B cell (primary cell): ENCODE results near the gene PTCD1. TPM values are rescaled to one million over a fixed set of nuclear protein-coding genes. Genes with fewer than 3 reads are reported as not detected.

Experiments used
- ATAC-seq: fragments of 200-7000 bp; cut with Tn5 transposase; one replicate; pipeline ENCODE4 v1.10.0; 2021; ENCODE audit warnings: low read depth, mild to moderate bottlenecking, moderate number of reproducible peaks, moderate library complexity
- CTCF ChIA-PET: fragments of 350-600 bp; sonication (Branson Sonifier 250); formaldehyde crosslinking; loops from one replicate; lab custom pipeline; 2021; ENCODE audit warnings: antibody characterized with exemption, inconsistent platforms; lab: Charles Lee
- POLR2A ChIA-PET: fragments of 350-600 bp; sonication (Branson Sonifier 250); formaldehyde crosslinking; loops from one replicate; lab custom pipeline; 2021; ENCODE audit warnings: antibody characterized with exemption; lab: Charles Lee
- DNase-seq: peaks from one replicate; pipeline ENCODE4 v3.0.0; 2013
- H2AFZ ChIP-seq: 2 replicates; pipeline ENCODE4 v1.6.1; 2012; ENCODE audit warnings: mild to moderate bottlenecking, low read depth, low read length; ENCODE audit not compliant: insufficient read depth, poor library complexity, severe bottlenecking
- H3K27ac ChIP-seq, 2 donors: 1 replicate in 1 of 2; 2 replicates in 1 of 2; pipeline ENCODE4 v1.5.1; 2012 to 2013; ENCODE audit warnings: low read length in 2 of 2, mild to moderate bottlenecking in 2 of 2, moderate library complexity in 1 of 2
- H3K27me3 ChIP-seq, 4 experiments: fragments of 200-600 bp in 1 of 4; sonication (generic) in 1 of 4; replicated peaks in 1 of 4; 1 replicate in 2 of 4; 2 replicates in 2 of 4; pipeline versions ENCODE4 v1.6.1 to v1.7.0; 2013 to 2016; ENCODE audit warnings: low read length in 3 of 4, mild to moderate bottlenecking in 2 of 4, mixed read lengths in 1 of 4, moderate library complexity in 1 of 4; ENCODE audit not compliant: insufficient read depth in 4 of 4, control insufficient read depth in 3 of 4; ENCODE audit errors: control extremely low read depth in 1 of 4
- H3K36me3 ChIP-seq, 2 experiments: replicated peaks in 1 of 2; 1 replicate in 1 of 2; 2 replicates in 1 of 2; pipeline versions ENCODE4 v1.6.1 to v1.7.1; 2013; ENCODE audit warnings: low read length in 1 of 2; ENCODE audit not compliant: insufficient read depth in 2 of 2, control insufficient read depth in 1 of 2; ENCODE audit errors: control extremely low read depth in 1 of 2, extremely low read depth in 1 of 2
- H3K4me1 ChIP-seq, 2 donors: fragments of 200-600 bp in 1 of 2; sonication (generic) in 1 of 2; 1 replicate in 1 of 2; 2 replicates in 1 of 2; pipeline versions ENCODE4 v1.5.1 to v1.6.1; 2013 to 2017; ENCODE audit warnings: low read length in 2 of 2; ENCODE audit not compliant: control insufficient read depth in 2 of 2, insufficient read depth in 2 of 2
- H3K4me2 ChIP-seq: replicated peaks from 2 replicates; pipeline ENCODE3; 2012; ENCODE audit warnings: mild to moderate bottlenecking, low read depth, low read length; ENCODE audit not compliant: poor library complexity, severe bottlenecking
- H3K4me3 ChIP-seq, 5 experiments: fragments of 200-600 bp in 1 of 5; sonication (generic) in 1 of 5; 1 replicate in 3 of 5; 2 replicates in 2 of 5; pipeline versions ENCODE4 v1.5.1 to v1.7.0; 2011 to 2016; ENCODE audit warnings: low read length in 4 of 5, mild to moderate bottlenecking in 4 of 5, low read depth in 2 of 5, control low read depth in 1 of 5, moderate library complexity in 1 of 5; ENCODE audit not compliant: insufficient read depth in 1 of 5; ENCODE audit errors: control extremely low read depth in 1 of 5, extremely low read depth in 1 of 5
- H3K79me2 ChIP-seq: fragments of 200-600 bp; sonication (generic); one replicate; pipeline ENCODE4 v1.6.0; 2016; ENCODE audit warnings: low read length; ENCODE audit not compliant: control insufficient read depth, insufficient read depth
- H3K9ac ChIP-seq: fragments of 200-600 bp; sonication (generic); 2 replicates; pipeline ENCODE4 v1.6.1; 2017; ENCODE audit warnings: mild to moderate bottlenecking, low read length, moderate library complexity
- H3K9me3 ChIP-seq, 3 donors: one replicate each; pipeline versions ENCODE4 v1.6.1 to v1.7.1; 2013; ENCODE audit warnings: low read length in 2 of 3; ENCODE audit not compliant: control insufficient read depth in 2 of 3, insufficient read depth in 1 of 3; ENCODE audit errors: control extremely low read depth in 1 of 3
- H4K20me1 ChIP-seq: 2 replicates; pipeline ENCODE4 v1.6.0; 2012; ENCODE audit warnings: mild to moderate bottlenecking, low read length; ENCODE audit not compliant: insufficient read depth, control insufficient read depth, poor library complexity, severe bottlenecking
- H3K27ac Mint-ChIP-seq: one replicate; pipeline ENCODE4 v1.8.0; 2021; ENCODE audit warnings: mixed read lengths
- H3K27me3 Mint-ChIP-seq: one replicate; pipeline ENCODE4 v1.8.0; 2021; ENCODE audit warnings: mixed read lengths
- H3K4me1 Mint-ChIP-seq: one replicate; pipeline ENCODE4 v1.8.0; 2021; ENCODE audit warnings: mixed read lengths
- H3K4me3 Mint-ChIP-seq: one replicate; pipeline ENCODE4 v1.8.0; 2021; ENCODE audit warnings: mixed read lengths
- H3K9me3 Mint-ChIP-seq: one replicate; pipeline ENCODE4 v1.8.0; 2022; ENCODE audit warnings: mixed read lengths; ENCODE audit not compliant: insufficient read depth
- CTCF ChIP-seq: fragments of 200-600 bp; IDR thresholded peaks from one replicate; pipeline ENCODE4 v1.8.0; 2022; ENCODE audit warnings: antibody characterized with exemption, mild to moderate bottlenecking
- EZH2 ChIP-seq: IDR thresholded peaks from 2 replicates; pipeline ENCODE4 v1.6.1; 2012; ENCODE audit warnings: borderline replicate concordance, low read depth, mild to moderate bottlenecking, moderate library complexity, low read length; ENCODE audit not compliant: insufficient read depth, poor library complexity, severe bottlenecking
- WGBS: methylation state at CpG from one replicate; pipeline ENCODE4 v1.1.5; 2013; ENCODE audit warnings: missing lambda C conversion rate; ENCODE audit not compliant: insufficient coverage; 5-methylcytosine and 5-hydroxymethylcytosine counted together
- intact Hi-C: fragments of 100-400 bp; cut with micrococcal nuclease; formaldehyde crosslinking; loops from one replicate; pipeline ENCODE4 v1.10.0; 2022
- polyA plus RNA-seq: library from polyadenylated mRNA; depleted of rRNA; stranded (reverse); fragments of >200 nt; gene quantifications from 2 replicates; pipeline ENCODE4 v1.2.3, GENCODE V29; 2012
- total RNA-seq, 2 donors: library from RNA; stranded (reverse); fragments of 120-200 nt in 1 of 2; gene quantifications; 1 replicate in 1 of 2; 2 replicates in 1 of 2; pipeline versions ENCODE4 v1.2.3 to v1.2.4, GENCODE V29; 2013 to 2022

PTCD1 gene
- total and polyA plus RNA-seq, 2 donors (not counting 1 experiment from before 2014, with no cell fraction given), result 9.7 to 14.8 TPM

DNA sequence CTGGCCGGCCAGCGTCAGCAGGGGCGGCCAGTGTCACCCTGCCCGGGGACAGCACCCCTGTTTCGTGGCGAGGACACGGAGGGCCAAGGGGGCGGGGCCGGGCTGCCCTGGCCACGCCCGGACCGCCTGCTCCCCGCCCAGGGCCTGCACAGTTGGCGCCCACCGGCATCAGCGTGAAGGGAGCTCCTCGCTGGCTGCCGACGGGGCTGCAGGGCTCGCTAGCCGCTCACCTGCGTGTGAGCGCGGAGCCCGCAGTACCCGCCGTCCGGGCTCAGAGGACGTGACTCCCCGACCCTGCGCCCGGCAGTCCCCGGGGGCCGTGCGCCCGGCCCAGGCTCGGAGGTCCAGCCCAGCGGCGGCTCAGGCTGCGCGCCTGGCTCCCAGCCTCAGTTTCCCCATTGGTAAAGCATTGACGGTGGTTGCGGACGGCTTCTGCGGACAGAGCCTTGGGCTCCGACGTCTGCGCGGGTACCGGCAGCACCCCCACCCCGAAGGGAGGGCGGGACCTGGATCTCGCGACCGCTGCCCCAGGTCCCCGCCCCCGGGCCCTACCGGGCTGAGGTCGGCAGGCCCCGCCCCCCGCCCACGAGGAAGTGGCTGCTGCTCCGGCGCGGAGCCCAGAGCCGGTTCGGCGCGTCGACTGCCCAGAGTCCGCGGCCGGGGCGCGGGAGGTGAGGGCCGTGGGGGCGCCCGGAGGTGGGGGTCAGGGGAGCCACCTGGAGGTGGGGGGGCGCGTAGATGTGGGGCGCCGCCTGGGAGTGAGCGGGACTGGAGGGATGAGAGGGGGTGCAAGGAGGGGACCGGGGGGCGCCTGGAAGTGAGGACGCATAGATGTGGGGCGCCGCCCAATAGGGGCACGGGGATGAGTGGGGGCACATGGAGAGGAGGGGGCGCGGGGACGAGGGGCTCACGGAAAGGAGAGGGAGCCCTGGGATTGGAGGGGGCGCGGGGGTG lies 64.2 kb downstream of the PTCD1 start, which contains the start of gene ARPC1B:
TSS of gene ARPC1B (plus strand) at position 620 of the 954 bp plus-strand sequence. CDS start 10,985 bp downstream, outside the sequence.
- Mint-ChIP-seq H3K9me3 (no peaks in the 10 kb centered on the region), H3K4me1 (peaks cover 19% of the 10 kb centered on the region), H3K4me3 (peak within 1 kb of the TSS; percentile 84), H3K27me3 (no peaks in the 10 kb centered on the region), H3K27ac (peak within 1 kb of the TSS; percentile 82)
- H4K20me1 ChIP-seq, result peaks cover 38% of the 10 kb centered on the region
- no peaks in the 10 kb centered on the region for H3K27me3 ChIP-seq
- CTCF ChIA-PET, result interaction anchor here (1.1 to 1.7 kb wide), 3 partner anchors 11 to 19 kb away, joined by 3 to 7 read pairs (median 3); no protein-coding TSS in a partner anchor
- H3K9me3 ChIP-seq, result no peaks in the 10 kb centered on the region
- intact Hi-C loops, result loop anchor here (1.0 to 10.0 kb wide), 7 partner anchors 19 to 230 kb away; partner anchors contain the start of genes ARPC1A, BUD31, CPSF4 and FAM200A
- H3K9ac ChIP-seq, result peak within 1 kb of the TSS; percentile 74
- peak within 1 kb of the TSS; percentile 57 to 91 (median 78) for H3K4me3 ChIP-seq
- H3K27ac ChIP-seq, result peak within 1 kb of the TSS; percentile 56 to 94
- POLR2A ChIA-PET, result interaction anchor here (0.7 to 4.0 kb wide), 6 partner anchors 9 to 483 kb away, joined by 3 to 33 read pairs (median 6); partner anchors contain the start of genes BUD31, PDAP1 and ZKSCAN5
- DNase-seq, result peak; percentile 90
- H3K4me1 ChIP-seq, result peaks cover 35 to 45% of the 10 kb centered on the region in 2 donors
- peak; percentile 78 for ATAC-seq
- WGBS, result under 1% methylated on average over 79 of the region's 95 CpGs
- peak within 1 kb of the TSS; percentile 92 for H2AFZ ChIP-seq
- peak within 1 kb of the TSS; percentile 94 for H3K4me2 ChIP-seq
- TF ChIP-seq EZH2 (no peak), CTCF (no peak)
- peaks cover 0 to 11% of the 10 kb centered on the region in 2 experiments for H3K36me3 ChIP-seq
- H3K79me2 ChIP-seq, result peaks cover 58% of the 10 kb centered on the region
